GM19463 (cell line): ENCODE measurements around the gene CCDC159.
"Not testable (repeated sequence)": the region's sequence is repeated elsewhere in the genome, so short reads cannot be mapped to it uniquely, and the experiment has no call there.

Experiments
- ATAC-seq: cut with Tn5 transposase; IDR thresholded peaks from one replicate; pipeline ENCODE4 v1.9.1; 2021; ENCODE audit warnings: mild to moderate bottlenecking, moderate library complexity; ENCODE audit not compliant: unreplicated experiment

The CCDC159 gene

GRCh38 chr19:11346104-11346940 is at the start of gene CCDC159, which contains the start of gene TMEM205:
CCDC159 (plus strand) TSS chr19:11346519; CDS start chr19:11346607, 88 bp downstream.
TMEM205 (minus strand) TSS chr19:11346268; CDS start chr19:11345619, 649 bp downstream.
- ATAC-seq, result peak; percentile 93

GRCh38 chr19:11299946-11300810 is 46.1 kb upstream of the CCDC159 start:
- ATAC-seq, result no peak

GRCh38 chr19:11300811-11301120 is 45.6 kb upstream of the CCDC159 start:
- no peak for ATAC-seq

GRCh38 chr19:11304936-11305335 is 41.4 kb upstream of the CCDC159 start:
- ATAC-seq, result no peak

GRCh38 chr19:11306337-11306736 is 40.0 kb upstream of the CCDC159 start:
- ATAC-seq, result no peak

- not testable (repeated sequence) for ATAC-seq
These were observed 25.9 kb upstream of the CCDC159 start for GRCh38 chr19:11320278-11320995.

- no peak for ATAC-seq
These were observed 24.9 kb upstream of the CCDC159 start for GRCh38 chr19:11321191-11322126.

GRCh38 chr19:11322269-11323024 is 23.9 kb upstream of the CCDC159 start:
- no peak for ATAC-seq

GRCh38 chr19:11323601-11324078 is 22.7 kb upstream of the CCDC159 start:
- no peak for ATAC-seq

- no peak for ATAC-seq
These were observed 22.1 kb upstream of the CCDC159 start for GRCh38 chr19:11324079-11324661.

GRCh38 chr19:11324748-11325389 is 21.4 kb upstream of the CCDC159 start:
- ATAC-seq, result no peak

- no peak for ATAC-seq
These were observed 20.8 kb upstream of the CCDC159 start for GRCh38 chr19:11325544-11325943.

GRCh38 chr19:11330127-11330526 is 16.2 kb upstream of the CCDC159 start:
- no peak for ATAC-seq

GRCh38 chr19:11331502-11331901 is 14.8 kb upstream of the CCDC159 start:
- no peak for ATAC-seq

GRCh38 chr19:11332822-11333221 is 13.5 kb upstream of the CCDC159 start:
- no peak for ATAC-seq

GRCh38 chr19:11333838-11334237 is 12.5 kb upstream of the CCDC159 start:
- ATAC-seq, result not testable (repeated sequence)

GRCh38 chr19:11335449-11336146 is 10.7 kb upstream of the CCDC159 start:
- ATAC-seq, result no peak

GRCh38 chr19:11337080-11337479 is 9.2 kb upstream of the CCDC159 start:
- no peak for ATAC-seq
